LHCN-M2 (cell line): ENCODE measurements around the gene SAMD10. TPM values are rescaled to one million over a fixed set of nuclear protein-coding genes. Genes with fewer than 3 reads are reported as not detected.

Experiments
- total RNA-seq: library from RNA; depleted of rRNA; stranded (reverse); fragments of >200 nt; gene quantifications from 2 replicates; pipeline ENCODE4 v1.2.3, GENCODE V29; 2014; rRNA removed

Gene SAMD10
- total RNA-seq, 1 experiment from 2014 or later = 3.1 TPM

Other genes with a start within 250 kb of the SAMD10 start
- 16.2 and 19.1 TPM in 2 replicates for gene LIME1, start 243.0 kb downstream of the SAMD10 start, total RNA-seq
- 150 and 157 TPM in 2 replicates for gene SLC2A4RG, start 239.9 kb downstream of the SAMD10 start, total RNA-seq
- gene ZBTB46, start 148.4 kb downstream of the SAMD10 start, total RNA-seq = 7.6 and 9.1 TPM in 2 replicates
- gene ABHD16B, start 118.1 kb downstream of the SAMD10 start, total RNA-seq = not detected in 2 replicates
- 118 and 119 TPM in 2 replicates for gene TPD52L2, start 114.4 kb downstream of the SAMD10 start, total RNA-seq
- gene DNAJC5, start 84.5 kb downstream of the SAMD10 start, total RNA-seq = 63.2 and 64.1 TPM in 2 replicates
- 17.4 and 22.8 TPM in 2 replicates for gene UCKL1, start 23.2 kb downstream of the SAMD10 start, total RNA-seq
- gene ZNF512B, start 9.7 kb downstream of the SAMD10 start, total RNA-seq = 10.7 and 13.2 TPM in 2 replicates
- 50.1 and 60.4 TPM in 2 replicates for gene PRPF6, start 1.5 kb upstream of the SAMD10 start, total RNA-seq
- 0.17 and 0.19 TPM in 2 replicates for gene C20orf204, start 56.5 kb upstream of the SAMD10 start, total RNA-seq
- not detected in 2 replicates for gene SOX18, start 70.0 kb upstream of the SAMD10 start, total RNA-seq
- gene TCEA2, start 83.6 kb upstream of the SAMD10 start, total RNA-seq = 30.7 and 41.1 TPM in 2 replicates
- gene RGS19, start 99.9 kb upstream of the SAMD10 start, total RNA-seq = 26.9 and 34.5 TPM in 2 replicates
- gene OPRL1, start 100.4 kb upstream of the SAMD10 start, total RNA-seq = 0.92 and 1.2 TPM in 2 replicates
- 0.40 and 1.7 TPM in 2 replicates for gene LKAAEAR1, start 104.8 kb upstream of the SAMD10 start, total RNA-seq
- not detected in 2 replicates for gene NPBWR2, start 127.9 kb upstream of the SAMD10 start, total RNA-seq
- not detected in 2 replicates for gene MYT1, start 184.8 kb upstream of the SAMD10 start, total RNA-seq